GM18867 (cell line): ENCODE measurements around the gene RALGDS.

Source experiments
- ATAC-seq: cut with Tn5 transposase; IDR thresholded peaks from one replicate; pipeline ENCODE4 v1.9.1; 2021; ENCODE audit warnings: mild to moderate bottlenecking, moderate library complexity; ENCODE audit not compliant: unreplicated experiment

The RALGDS gene

DNA sequence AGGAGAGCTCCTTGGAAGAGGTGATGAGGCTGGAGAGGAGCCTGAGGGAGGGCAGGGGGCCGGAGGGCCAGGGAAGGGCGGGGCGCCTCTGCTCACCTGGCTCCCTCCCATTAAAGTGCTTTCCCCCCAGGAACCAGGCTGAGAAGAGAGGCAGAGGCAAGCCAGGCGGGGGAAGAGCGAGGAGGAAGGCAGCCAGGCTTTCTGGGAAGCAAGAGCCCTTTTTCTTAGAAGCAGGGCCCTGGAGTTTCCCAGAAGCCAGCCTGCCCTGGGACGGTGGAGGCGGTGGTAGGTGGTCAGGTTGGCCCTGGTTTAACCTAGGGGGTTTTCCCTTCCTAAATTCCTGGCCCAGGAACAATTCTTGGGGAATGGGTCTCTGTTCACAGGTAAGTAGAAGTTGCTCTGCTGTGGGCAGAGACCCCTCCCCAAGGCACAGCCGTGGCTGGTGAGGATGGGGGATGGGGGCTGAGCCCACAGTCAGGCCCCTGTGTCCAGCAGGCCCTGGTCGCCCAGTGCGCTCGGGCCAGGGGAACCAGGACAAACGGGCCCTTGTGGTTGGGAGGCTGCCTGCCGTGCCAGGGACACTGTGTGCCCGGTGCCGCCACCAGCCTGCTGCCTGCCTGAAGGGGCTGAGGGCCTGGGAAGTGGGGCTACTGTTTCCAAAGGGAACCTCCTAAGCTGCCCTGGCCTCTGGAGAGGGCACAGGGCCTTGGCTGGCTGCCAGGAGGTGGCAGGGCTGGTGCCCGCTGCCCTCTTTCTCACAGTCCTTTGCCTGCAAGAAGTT lies 16.6 kb upstream of the RALGDS start:
- ATAC-seq = no peak

DNA sequence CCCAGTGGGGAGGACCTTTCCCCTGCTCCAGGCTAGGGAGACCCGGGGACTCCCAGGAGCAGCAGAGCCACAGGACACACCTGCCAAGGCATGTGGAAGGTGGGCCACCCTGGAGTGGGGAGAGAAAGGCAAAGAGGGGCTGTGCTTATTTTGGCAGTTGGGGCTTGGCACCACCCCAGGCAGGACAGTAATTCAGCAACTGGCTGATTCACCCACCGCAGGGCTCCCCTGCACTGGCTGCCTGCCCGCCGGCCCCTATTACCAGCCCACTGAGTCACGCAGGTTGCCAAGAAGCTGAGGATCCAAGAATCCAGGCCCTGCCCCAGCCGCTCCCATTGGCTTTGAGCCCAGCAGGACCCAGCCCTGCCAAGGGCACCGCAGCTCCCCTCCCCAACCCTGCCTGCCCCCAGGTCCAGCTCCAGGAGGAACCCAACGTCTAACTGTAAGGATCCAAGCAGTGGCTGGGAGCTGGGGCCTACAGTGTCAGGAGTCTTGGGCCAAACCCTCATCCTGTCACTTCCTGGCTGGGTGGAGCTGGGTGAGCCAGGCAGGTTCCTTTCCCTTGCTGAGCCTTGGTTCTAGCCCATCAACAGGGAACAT lies 14.2 kb upstream of the RALGDS start:
- no peak for ATAC-seq

DNA sequence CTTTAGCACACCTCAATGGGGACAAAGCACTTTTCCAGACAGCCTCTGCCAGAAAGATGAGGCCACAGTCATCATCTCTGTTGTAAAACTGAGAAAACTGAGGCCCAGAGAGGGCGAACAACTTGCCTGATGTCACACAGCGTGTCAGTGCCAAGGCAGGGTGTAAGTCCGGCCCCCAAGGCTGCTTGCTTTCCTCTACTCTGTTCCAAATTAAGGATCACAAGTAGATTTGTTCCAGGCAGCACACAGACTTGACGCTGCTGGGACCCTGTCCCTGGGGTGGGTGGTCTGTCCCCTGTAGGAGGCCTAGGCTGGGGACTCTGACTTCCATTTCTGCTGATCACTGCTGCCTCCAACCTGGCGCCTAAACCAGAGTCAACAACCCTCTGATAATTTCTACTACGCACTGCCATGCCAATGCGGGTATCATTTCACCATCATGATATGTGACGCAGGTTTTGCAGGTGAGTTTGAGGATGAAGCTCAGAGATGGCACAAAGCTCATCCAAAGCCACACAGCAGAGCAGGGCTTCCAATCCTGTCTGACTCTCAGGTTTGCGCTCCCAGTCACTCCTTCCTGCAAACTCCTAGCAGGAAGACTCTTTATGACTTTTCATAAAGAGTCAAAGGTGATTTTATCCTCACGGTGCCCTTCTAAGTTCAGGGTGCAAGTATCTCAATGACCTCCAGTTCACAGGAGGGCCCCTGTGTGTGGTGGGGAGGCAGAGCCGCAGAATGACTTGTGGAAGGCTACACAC lies 13.5 kb upstream of the RALGDS start:
- ATAC-seq = no peak

GRCh38 chr9:133133681-133134387 lies 12.8 kb upstream of the RALGDS start:
- peak; percentile 90 for ATAC-seq

GRCh38 chr9:133132174-133132573 lies 11.1 kb upstream of the RALGDS start:
- ATAC-seq = no peak

- ATAC-seq = no peak
Measured at GRCh38 chr9:133131506-133131905, 10.5 kb upstream of the RALGDS start.

GRCh38 chr9:133130685-133131244 lies 9.7 kb upstream of the RALGDS start:
- no peak for ATAC-seq

DNA sequence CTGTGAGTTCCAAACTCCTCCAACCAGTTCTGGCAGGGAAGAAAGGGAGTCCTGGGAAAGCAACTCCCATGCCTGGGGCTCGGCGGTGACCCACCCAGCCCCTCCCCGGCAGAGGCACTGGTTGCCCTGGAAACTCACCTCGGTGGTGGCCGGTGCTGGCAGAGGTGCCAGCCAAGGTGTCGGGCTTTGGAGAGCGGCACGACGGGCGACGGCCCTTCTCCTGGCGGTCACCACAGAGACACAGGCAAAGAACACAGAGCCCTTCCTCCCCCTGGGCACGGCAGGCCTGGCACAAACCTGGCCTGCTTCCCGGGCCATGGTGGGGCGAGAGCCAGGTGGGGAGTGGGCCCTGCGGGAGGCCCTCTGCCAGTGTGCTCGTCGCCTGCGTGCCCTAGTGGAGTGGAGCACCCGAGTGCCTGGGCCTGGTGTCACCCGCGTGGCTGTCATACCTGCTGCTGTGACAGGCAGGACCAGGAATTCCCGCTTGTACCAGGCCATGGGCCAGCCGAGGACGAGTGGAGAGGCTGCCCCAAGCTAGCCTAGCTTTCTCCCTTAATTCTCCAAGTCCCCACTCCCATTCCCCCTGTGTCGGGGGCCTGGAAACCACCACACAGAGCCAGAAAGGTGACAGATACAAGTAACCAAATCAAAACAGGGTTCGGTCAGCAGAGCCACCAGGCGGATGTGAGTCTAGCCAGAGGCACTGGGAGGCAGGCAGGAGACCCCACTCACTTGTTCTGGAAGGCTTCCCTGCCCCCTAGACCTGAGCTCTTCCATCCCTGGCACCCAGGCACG lies 8.2 kb upstream of the RALGDS start:
- ATAC-seq = no peak

DNA sequence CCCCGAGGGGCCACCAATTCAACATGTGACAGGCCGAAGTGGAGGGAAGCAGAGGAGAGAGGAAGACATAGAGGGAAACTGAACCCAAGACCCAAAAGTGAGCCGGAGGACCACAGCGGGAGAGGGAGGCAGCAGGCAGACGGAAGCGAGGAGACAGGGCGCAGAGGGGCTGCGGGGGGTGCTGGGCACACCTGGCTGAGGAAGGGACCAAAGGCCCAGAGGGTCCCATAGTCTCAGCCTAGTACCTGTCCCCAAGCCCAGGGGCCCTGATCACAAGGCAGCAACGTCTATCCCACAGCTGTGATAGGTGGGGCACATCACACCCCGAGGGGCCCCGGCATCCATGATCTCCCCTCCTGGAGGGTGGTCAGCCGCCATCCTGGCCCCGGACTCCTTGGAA lies 7.1 kb upstream of the RALGDS start:
- ATAC-seq = no peak

DNA sequence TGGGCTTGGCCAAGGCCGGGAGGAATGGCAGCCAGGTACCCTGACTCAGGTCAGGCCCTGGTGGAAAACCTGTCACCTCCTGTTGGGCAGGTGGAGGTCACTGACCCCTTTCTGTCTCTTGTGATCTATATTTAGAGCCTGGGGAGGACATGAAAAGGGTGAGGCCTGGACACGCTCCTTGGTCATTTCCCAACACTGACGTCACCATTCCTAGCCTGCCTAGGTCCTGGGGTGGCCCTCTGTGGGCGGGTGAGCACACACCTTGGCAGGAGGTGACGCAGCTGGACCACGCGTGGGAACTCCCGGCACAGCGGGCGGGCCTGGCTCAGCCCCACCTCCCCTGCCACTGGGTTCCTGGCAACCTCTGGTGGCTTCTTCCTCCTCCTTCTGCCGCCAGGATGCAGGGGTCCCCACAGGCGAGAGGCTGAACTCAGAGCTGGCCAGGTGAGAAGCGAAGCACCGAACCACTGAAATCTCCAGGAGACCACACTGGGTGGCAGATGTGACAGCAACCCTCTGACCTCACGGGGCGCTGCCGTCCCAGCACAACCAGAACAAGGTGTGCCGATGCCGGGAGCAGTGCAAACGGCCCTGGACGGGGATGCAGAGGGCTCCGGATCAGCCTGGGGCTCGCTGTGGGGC lies 6.4 kb upstream of the RALGDS start:
- ATAC-seq = no peak

GRCh38 chr9:133126697-133127339 lies 5.8 kb upstream of the RALGDS start:
- no peak for ATAC-seq

- no peak for ATAC-seq
Measured at GRCh38 chr9:133125941-133126696, 5.1 kb upstream of the RALGDS start.

DNA sequence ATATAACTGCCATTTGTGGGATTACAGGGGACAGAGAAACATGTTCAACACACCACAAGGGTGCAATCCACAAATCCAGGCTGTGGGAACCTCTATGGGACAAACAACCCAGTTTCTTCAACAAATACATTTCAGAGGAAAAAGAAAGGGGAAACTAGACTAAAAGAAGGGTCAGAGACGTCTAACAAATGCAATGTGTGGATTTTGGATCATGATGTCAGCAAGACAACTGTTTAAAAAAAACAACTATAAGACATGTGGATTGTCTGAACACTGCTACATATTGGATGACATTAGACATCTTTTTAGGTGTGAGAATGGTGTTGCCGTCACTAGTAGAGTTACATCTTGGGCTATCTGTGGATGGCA lies 3.9 kb upstream of the RALGDS start:
- no peak for ATAC-seq

DNA sequence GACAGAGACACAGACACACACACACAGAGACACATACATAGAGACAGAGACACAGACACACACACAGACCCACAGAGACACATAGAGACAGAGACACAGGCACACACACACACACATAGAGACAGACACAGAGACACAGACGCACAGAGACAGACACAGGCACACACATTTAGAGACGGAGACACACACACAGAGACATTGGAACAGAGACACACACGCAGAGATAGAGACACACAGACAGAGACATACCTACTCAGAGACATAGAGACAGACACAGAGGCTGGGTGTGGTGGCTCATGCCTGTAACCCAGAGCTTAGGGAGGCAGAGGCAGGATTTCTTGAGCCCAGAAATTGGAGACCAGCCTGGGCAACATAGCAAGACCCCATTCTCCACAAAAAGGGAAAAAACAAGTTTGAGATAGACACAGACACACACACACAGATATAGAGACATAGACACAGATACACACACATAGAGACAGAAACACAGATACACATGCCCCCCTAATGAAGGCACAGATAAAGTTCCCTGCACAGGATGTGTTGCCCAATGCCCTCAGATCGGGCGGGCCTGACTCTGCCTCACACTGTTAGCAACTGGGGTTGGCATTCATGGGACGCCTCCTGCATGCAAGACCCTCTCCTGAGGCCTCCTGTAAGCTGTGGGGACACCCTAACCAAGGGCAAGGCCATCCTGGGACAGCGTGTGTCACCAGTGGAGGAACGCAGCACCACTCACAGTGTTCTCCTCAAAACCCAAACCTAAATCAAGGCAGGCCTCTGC lies 3.3 kb upstream of the RALGDS start:
- ATAC-seq = no peak

- ATAC-seq = no peak
Measured at GRCh38 chr9:133122935-133123611, 2.0 kb upstream of the RALGDS start.

DNA sequence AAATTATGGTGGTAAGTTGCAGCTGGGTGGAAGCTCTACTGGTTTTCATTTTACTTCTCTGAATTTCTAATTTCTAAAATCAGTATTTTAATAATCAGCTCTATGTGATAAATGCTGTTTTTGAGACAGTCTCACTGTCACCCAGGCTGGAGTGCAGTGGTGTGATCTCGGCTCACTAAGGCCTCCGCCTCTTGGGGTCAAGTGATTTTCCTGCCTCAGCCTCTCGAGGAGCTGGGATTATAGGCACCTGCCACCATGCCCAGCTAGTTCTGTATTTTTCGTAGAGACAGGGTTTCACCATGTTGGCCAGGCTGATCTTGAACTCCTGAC lies 1.5 kb upstream of the RALGDS start:
- ATAC-seq = no peak

DNA sequence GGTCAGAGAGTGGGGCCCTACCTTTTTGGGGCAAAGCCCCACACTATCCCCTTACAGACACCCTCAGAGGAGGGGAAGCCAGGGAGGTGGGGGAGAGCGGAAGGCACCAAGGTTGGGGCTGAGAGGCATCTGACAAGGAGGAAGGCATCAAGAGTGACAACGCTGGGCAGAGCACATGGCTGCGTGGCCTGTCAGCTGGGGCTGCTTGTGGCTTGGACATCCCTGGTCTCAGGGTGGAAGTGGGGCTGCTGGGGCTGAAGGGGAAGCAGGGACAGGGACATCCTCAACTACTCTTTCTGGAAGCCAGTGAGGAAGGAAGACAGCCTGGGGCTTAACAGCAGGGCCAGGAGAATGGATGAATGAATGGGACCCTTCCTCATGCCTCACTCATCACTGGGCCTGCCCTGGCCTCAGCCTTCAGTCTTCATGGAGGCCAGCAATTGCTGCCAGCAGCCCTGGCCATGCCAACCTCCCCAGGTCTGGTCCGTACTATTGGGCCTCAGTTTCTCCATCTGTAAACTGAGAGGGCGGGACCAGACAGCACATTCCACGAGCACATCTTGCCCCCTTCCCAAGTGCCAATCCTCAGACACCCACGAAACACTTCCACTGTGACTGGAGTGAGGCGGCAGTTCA lies 993 bp upstream of the RALGDS start:
- no peak for ATAC-seq
